ENCODE data around the gene LSM11. TPM values are rescaled to one million over a fixed set of nuclear protein-coding genes. Genes with fewer than 3 reads are reported as not detected.
A peak's percentile ranks its signal among the peaks of the same experiment; 100 is the strongest.

The LSM11 gene
- total RNA-seq, 5 donors from 2014 or later (not counting 1 experiment from before 2014, with no cell fraction given), result 1.7 to 4.2 (median 3.9) TPM

- ChIA-PET CTCF (interaction anchor here (0.5 to 5.1 kb wide), 4 partner anchors 95 to 312 kb away, joined by 3 to 35 read pairs (median 8); no protein-coding TSS in a partner anchor), POLR2A (no interaction called here)
- 96% methylated on average over 4 of the region's 4 CpGs for WGBS (ENCODE audit: insufficient coverage)
Observed at GRCh38 chr5:157745041-157745456, 1.5 kb downstream of the LSM11 start.

DNA sequence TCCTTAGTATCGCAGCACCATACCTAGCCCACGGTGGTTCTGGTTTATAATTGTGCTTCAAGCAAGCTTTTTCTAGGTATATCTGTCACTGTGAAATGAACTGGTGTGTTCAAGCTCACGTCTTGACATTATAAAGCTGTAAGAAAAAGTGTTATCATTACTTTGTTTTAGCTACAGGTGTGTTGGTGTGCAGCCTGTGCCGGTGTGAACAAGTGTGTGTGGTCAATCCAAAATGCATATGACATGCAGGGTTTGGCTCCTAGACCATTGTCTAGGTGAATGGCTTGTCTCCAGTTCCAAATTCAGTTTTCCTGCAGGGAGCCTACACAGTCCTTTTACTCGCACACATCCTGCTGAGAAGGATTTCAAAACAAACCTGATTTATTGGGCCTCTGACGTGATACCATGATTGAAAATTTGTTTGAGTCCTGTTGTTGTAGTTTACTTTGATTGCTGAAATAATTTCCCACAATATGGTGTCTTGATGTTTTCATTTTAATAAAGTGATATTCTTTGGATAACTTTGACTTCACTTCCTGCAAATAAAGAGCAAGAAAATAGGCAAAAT lies 3.7 kb downstream of the LSM11 start:
- ATAC-seq (replicated peaks in 1 of 4) (no peak), DNase-seq (no peak)
- Mint-ChIP-seq H3K4me3 (no peak overlapping the region), H3K4me1 (peaks cover 23 to 25% (median 24%) of the 10 kb centered on the region in 3 donors), H3K9me3 (no peaks in the 10 kb centered on the region), H3K27ac (no peak overlapping the region), H3K27me3 (no peaks in the 10 kb centered on the region), H3K36me3 (peaks cover 7% of the 10 kb centered on the region)
- H3K9me3 ChIP-seq, result no peaks in the 10 kb centered on the region
- CTCF ChIA-PET, result interaction anchor here (0.6 to 1.9 kb wide), 4 partner anchors 15 to 130 kb away, joined by 3 to 5 read pairs (median 4); partner anchors contain the start of gene THG1L (in 1 of the 2)
- POLR2A ChIA-PET, result no interaction called here
- 96% methylated on average over 4 of the region's 6 CpGs for WGBS (ENCODE audit: insufficient coverage)
- H3K27ac ChIP-seq (ENCODE audit: low read length), result no peak overlapping the region
- H3K27me3 ChIP-seq (replicated peaks in 1 of 2; ENCODE audit: control insufficient read depth in 2 of 2, extremely low read depth in 1 of 2, insufficient read depth in 2 of 2, low read length in 1 of 2), result no peaks in the 10 kb centered on the region
- peaks cover 11 to 13% of the 10 kb centered on the region in 2 experiments for H3K4me1 ChIP-seq (ENCODE audit: control insufficient read depth in 1 of 2, extremely low read depth in 1 of 2, insufficient read depth in 2 of 2, low read length in 2 of 2)
- H3K36me3 ChIP-seq (ENCODE audit: control insufficient read depth in 2 of 2, extremely low read depth in 1 of 2, insufficient read depth in 1 of 2, low read length in 1 of 2), result peaks cover 0 to 6% of the 10 kb centered on the region in 2 donors
- H3K4me3 ChIP-seq (ENCODE audit: control insufficient read depth in 1 of 2, extremely low read depth in 1 of 2, low read length in 1 of 2), result no peak overlapping the region

More at GRCh38 chr5:157745041-157745456, 1.5 kb downstream of the LSM11 start:
- H3K4me1 ChIP-seq (ENCODE audit: control insufficient read depth in 1 of 2, extremely low read depth in 1 of 2, insufficient read depth in 2 of 2, low read length in 2 of 2), result peaks cover 11 to 13% of the 10 kb centered on the region in 2 experiments
- Mint-ChIP-seq H3K36me3 (no peaks in the 10 kb centered on the region), H3K4me3 (peak overlapping the region; percentile 79 to 97 (median 92)), H3K4me1 (peaks cover 23 to 28% (median 27%) of the 10 kb centered on the region in 3 donors), H3K9me3 (no peaks in the 10 kb centered on the region), H3K27ac (no peak overlapping the region), H3K27me3 (no peaks in the 10 kb centered on the region)
- no peaks in the 10 kb centered on the region for H3K9me3 ChIP-seq
- no peak overlapping the region for H3K4me3 ChIP-seq (ENCODE audit: control insufficient read depth in 1 of 2, extremely low read depth in 1 of 2, low read length in 1 of 2)
- ATAC-seq (replicated peaks in 1 of 4) (no peak), DNase-seq (no peak)
- H3K27ac ChIP-seq (ENCODE audit: low read length), result no peak overlapping the region
- H3K27me3 ChIP-seq (replicated peaks in 1 of 2; ENCODE audit: control insufficient read depth in 2 of 2, extremely low read depth in 1 of 2, insufficient read depth in 2 of 2, low read length in 1 of 2), result no peaks in the 10 kb centered on the region
- H3K36me3 ChIP-seq (ENCODE audit: control insufficient read depth in 2 of 2, extremely low read depth in 1 of 2, insufficient read depth in 1 of 2, low read length in 1 of 2), result no peaks in the 10 kb centered on the region

DNA sequence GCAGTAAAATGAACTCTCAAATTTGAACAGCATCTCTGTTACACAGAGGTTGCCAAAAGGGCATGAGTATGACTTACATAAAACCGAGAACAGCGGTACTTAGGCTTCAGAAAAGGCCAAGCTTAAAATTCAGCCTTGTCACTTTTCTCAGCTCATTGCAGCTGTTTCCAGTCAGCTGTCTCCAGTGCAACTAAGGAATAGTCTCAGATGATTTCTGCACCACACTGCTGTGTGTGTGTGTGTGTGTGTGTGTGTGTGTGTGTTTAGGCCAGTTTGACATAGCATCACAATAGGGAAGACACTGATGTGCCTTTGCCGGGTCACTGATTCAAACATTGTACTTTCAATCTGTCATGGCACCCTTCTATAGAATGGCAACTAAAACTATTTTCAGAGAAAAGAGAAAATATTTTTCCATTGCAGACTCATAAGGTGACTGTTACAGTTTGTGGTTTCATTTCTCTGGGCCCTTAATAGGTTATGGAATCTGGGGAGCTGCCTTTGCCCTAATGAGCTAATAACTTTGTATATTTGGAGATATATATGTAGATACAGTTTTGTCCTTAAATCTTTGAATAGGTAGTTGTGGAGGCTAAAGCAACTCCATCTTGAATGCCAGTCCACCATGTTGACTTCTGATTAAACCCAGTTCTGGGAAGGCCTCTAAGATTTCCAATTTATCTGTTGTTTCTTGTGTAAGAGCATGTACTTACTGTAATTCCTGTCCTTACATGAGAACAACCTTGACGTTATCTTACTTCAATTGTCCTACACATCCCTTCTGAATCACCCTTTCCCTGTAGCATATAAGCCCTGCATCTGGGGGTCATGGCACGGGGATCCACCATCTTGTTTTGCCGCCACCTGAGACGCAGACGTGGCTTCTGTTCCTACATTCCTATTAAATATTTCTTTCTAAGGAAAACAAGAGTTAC lies 4.5 kb downstream of the LSM11 start:
- ATAC-seq (replicated peaks in 1 of 4), result no peak
- H3K9me3 Mint-ChIP-seq, result no peaks in the 10 kb centered on the region
- peaks cover 10 to 13% of the 10 kb centered on the region in 2 experiments for H3K4me1 ChIP-seq (ENCODE audit: control insufficient read depth in 1 of 2, extremely low read depth in 1 of 2, insufficient read depth in 2 of 2, low read length in 2 of 2)
- H3K27ac ChIP-seq (ENCODE audit: low read length), result no peak overlapping the region
- H3K4me3 ChIP-seq (ENCODE audit: control insufficient read depth in 1 of 2, extremely low read depth in 1 of 2, low read length in 1 of 2), result no peak overlapping the region
- H3K4me1 Mint-ChIP-seq, result peaks cover 19 to 24% (median 19%) of the 10 kb centered on the region in 3 donors
- 63% methylated on average over 3 of the region's 8 CpGs for WGBS (ENCODE audit: insufficient coverage)
- no peak overlapping the region for H3K4me3 Mint-ChIP-seq
- H3K27me3 Mint-ChIP-seq, result no peaks in the 10 kb centered on the region
- DNase-seq, result no peak
- H3K36me3 Mint-ChIP-seq, result peaks cover 11% of the 10 kb centered on the region
- H3K27me3 ChIP-seq (replicated peaks in 1 of 2; ENCODE audit: control insufficient read depth in 2 of 2, extremely low read depth in 1 of 2, insufficient read depth in 2 of 2, low read length in 1 of 2), result no peaks in the 10 kb centered on the region
- peaks cover 0 to 6% of the 10 kb centered on the region in 2 donors for H3K36me3 ChIP-seq (ENCODE audit: control insufficient read depth in 2 of 2, extremely low read depth in 1 of 2, insufficient read depth in 1 of 2, low read length in 1 of 2)
- ChIA-PET POLR2A (no interaction called here), CTCF (interaction anchor here (0.6 to 1.9 kb wide), 2 partner anchors 14 to 131 kb away, joined by 4 to 5 read pairs; no protein-coding TSS in a partner anchor)
- H3K27ac Mint-ChIP-seq, result no peak overlapping the region
- H3K9me3 ChIP-seq, result no peaks in the 10 kb centered on the region

DNA sequence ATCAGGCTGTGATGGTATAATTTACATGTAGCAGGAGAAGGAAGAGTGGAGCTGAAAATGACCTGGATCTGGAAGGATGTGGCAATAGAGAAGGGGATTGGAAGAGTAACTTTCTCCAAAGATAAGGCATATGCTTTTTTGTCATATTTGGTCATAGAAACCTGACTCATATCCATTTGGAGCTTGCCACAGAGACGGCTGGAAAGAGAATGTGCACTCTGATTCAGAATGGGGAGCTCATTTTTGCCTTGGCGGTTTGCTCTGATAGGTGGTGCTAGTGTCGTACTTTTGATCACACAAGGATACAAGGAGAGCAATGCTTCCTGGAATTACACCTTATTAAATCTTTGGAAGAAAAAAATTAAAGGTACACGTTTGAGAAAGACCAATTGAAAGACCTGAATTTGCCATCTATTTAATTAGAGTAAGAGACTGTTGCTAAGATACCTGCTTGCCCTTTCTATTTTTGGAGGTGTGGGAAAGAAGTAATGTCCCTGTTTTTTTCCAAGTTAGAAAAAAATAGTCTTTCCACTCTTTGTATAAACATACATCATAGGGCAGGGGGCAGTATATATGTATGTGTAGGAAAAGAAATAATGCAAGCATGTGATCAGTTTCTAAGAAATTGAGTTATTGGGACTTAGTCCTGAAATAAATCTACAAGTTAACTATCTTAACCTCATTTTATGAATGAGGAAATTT lies 5.4 kb downstream of the LSM11 start:
- ChIA-PET POLR2A (no interaction called here), CTCF (no interaction called here)
- Mint-ChIP-seq H3K4me3 (no peak overlapping the region), H3K9me3 (no peaks in the 10 kb centered on the region), H3K4me1 (peaks cover 15 to 21% (median 16%) of the 10 kb centered on the region in 3 donors), H3K27me3 (no peaks in the 10 kb centered on the region), H3K27ac (no peak overlapping the region), H3K36me3 (peaks cover 17% of the 10 kb centered on the region)
- Histone ChIP-seq H3K36me3 (ENCODE audit: control insufficient read depth in 2 of 2, extremely low read depth in 1 of 2, insufficient read depth in 1 of 2, low read length in 1 of 2) (peaks cover 0 to 11% of the 10 kb centered on the region in 2 donors), H3K9me3 (no peaks in the 10 kb centered on the region), H3K4me3 (ENCODE audit: control insufficient read depth in 1 of 2, extremely low read depth in 1 of 2, low read length in 1 of 2) (no peak overlapping the region), H3K4me1 (ENCODE audit: control insufficient read depth in 1 of 2, extremely low read depth in 1 of 2, insufficient read depth in 2 of 2, low read length in 2 of 2) (peaks cover 7 to 9% of the 10 kb centered on the region in 2 experiments), H3K27ac (ENCODE audit: low read length) (no peak overlapping the region), H3K27me3 (replicated peaks in 1 of 2; ENCODE audit: control insufficient read depth in 2 of 2, extremely low read depth in 1 of 2, insufficient read depth in 2 of 2, low read length in 1 of 2) (no peaks in the 10 kb centered on the region)
- no peak for DNase-seq
- WGBS (ENCODE audit: insufficient coverage), result no CpG with 5 or more reads among the region's 4 CpGs
- ATAC-seq (replicated peaks in 1 of 4), result no peak

DNA sequence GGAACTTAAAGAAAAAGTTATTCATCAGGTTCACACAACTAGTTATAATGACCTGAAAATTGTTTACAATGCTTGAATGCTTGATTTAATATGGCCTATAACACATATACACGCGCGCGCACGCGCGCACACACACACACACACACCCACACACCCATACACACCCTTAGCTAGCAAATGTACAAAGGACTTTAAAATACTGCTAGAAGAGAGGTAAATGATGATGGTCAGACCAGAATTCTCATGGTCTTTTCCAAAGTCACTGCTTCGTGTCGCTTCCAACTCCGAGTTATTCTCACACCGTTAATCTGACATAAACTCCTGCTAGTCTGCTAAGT lies 5.9 kb downstream of the LSM11 start:
- H3K36me3 ChIP-seq (ENCODE audit: control insufficient read depth in 2 of 2, extremely low read depth in 1 of 2, insufficient read depth in 1 of 2, low read length in 1 of 2), result peaks cover 0 to 15% of the 10 kb centered on the region in 2 donors
- ATAC-seq (replicated peaks in 1 of 4) (no peak), DNase-seq (no peak)
- peaks cover 17% of the 10 kb centered on the region for H3K36me3 Mint-ChIP-seq
- no peaks in the 10 kb centered on the region for H3K27me3 ChIP-seq (replicated peaks in 1 of 2; ENCODE audit: control insufficient read depth in 2 of 2, extremely low read depth in 1 of 2, insufficient read depth in 2 of 2, low read length in 1 of 2)
- no peak overlapping the region for H3K4me3 ChIP-seq (ENCODE audit: control insufficient read depth in 1 of 2, extremely low read depth in 1 of 2, low read length in 1 of 2)
- H3K4me1 Mint-ChIP-seq, result peaks cover 12 to 18% (median 13%) of the 10 kb centered on the region in 3 donors
- ChIA-PET CTCF (no interaction called here), POLR2A (no interaction called here)
- no peak overlapping the region for H3K4me3 Mint-ChIP-seq
- no peaks in the 10 kb centered on the region for H3K9me3 Mint-ChIP-seq
- H3K4me1 ChIP-seq (ENCODE audit: control insufficient read depth in 1 of 2, extremely low read depth in 1 of 2, insufficient read depth in 2 of 2, low read length in 2 of 2), result peaks cover 5 to 7% of the 10 kb centered on the region in 2 experiments
- no peak overlapping the region for H3K27ac ChIP-seq (ENCODE audit: low read length)
- H3K9me3 ChIP-seq, result no peaks in the 10 kb centered on the region
- no CpG with 5 or more reads among the region's 11 CpGs for WGBS (ENCODE audit: insufficient coverage)
- no peak overlapping the region for H3K27ac Mint-ChIP-seq
- H3K27me3 Mint-ChIP-seq, result no peaks in the 10 kb centered on the region

DNA sequence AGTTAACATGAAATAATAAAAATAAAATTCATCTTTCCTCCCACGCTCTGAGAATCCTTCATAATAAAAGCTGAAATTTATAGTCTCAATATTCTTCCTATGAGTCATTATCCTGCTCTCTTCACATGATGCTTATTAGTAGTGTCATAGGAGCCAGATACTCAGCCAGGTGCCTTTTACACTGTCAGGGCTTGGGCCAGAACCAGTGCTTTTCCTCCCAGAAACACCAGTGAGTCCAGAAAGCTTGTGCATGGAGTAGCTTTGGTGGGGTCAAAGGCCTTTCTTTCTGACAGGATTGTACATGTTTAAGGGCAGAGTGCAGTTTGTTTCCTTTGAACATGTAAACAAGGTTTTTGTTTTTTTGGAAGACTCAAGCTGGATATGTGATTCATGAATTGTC lies 6.8 kb downstream of the LSM11 start:
- ChIA-PET POLR2A (no interaction called here), CTCF (interaction anchor here (0.6 kb wide), 2 partner anchors 11 to 22 kb away, joined by 3 read pairs; no protein-coding TSS in a partner anchor)
- no peak overlapping the region for H3K4me3 ChIP-seq (ENCODE audit: control insufficient read depth in 1 of 2, extremely low read depth in 1 of 2, low read length in 1 of 2)
- H3K4me1 ChIP-seq (ENCODE audit: control insufficient read depth in 1 of 2, extremely low read depth in 1 of 2, insufficient read depth in 2 of 2, low read length in 2 of 2), result peaks cover 0 to 1% of the 10 kb centered on the region in 2 experiments
- H3K36me3 ChIP-seq (ENCODE audit: control insufficient read depth in 2 of 2, extremely low read depth in 1 of 2, insufficient read depth in 1 of 2, low read length in 1 of 2), result peaks cover 6 to 21% of the 10 kb centered on the region in 2 donors
- DNase-seq (no peak), ATAC-seq (replicated peaks in 1 of 4) (no peak)
- Mint-ChIP-seq H3K4me1 (peaks cover 3 to 9% (median 4%) of the 10 kb centered on the region in 3 donors), H3K36me3 (peaks cover 23% of the 10 kb centered on the region), H3K9me3 (no peaks in the 10 kb centered on the region), H3K27me3 (no peaks in the 10 kb centered on the region), H3K27ac (no peak overlapping the region), H3K4me3 (no peak overlapping the region)
- no peaks in the 10 kb centered on the region for H3K27me3 ChIP-seq (replicated peaks in 1 of 2; ENCODE audit: control insufficient read depth in 2 of 2, extremely low read depth in 1 of 2, insufficient read depth in 2 of 2, low read length in 1 of 2)
- WGBS (ENCODE audit: insufficient coverage), result no CpG with 5 or more reads among the region's 1 CpG
- no peaks in the 10 kb centered on the region for H3K9me3 ChIP-seq
- H3K27ac ChIP-seq (ENCODE audit: low read length), result no peak overlapping the region

Measured in T-cell (primary cell).